Sigmoid colon (tissue), 7 donors: ENCODE results near the gene MEIOC. TPM values are rescaled to one million over a fixed set of nuclear protein-coding genes. Genes with fewer than 3 reads are reported as not detected.

ENCODE experiments used
- DNase-seq: peaks from one replicate; pipeline ENCODE4 v3.0.0-alpha.2; 2019
- H3K27ac ChIP-seq, 4 donors: fragments of 200-600 bp; sonication (generic); one replicate each; pipeline ENCODE4 v1.5.1; 2016 to 2019; ENCODE audit warnings: mild to moderate bottlenecking in 1 of 4
- H3K27me3 ChIP-seq, 3 donors: fragments of 200-600 bp; sonication (generic); one replicate each; pipeline ENCODE4 v1.5.1; 2019; ENCODE audit warnings: mild to moderate bottlenecking in 1 of 3
- H3K36me3 ChIP-seq, 4 donors: fragments of 200-600 bp; sonication (generic); one replicate each; pipeline ENCODE4 v1.5.1; 2016 to 2019
- H3K4me1 ChIP-seq, 4 donors: fragments of 200-600 bp; sonication (generic); one replicate each; pipeline ENCODE4 v1.5.1; 2017 to 2019
- H3K4me3 ChIP-seq, 4 donors: fragments of 200-600 bp; sonication (generic); one replicate each; pipeline ENCODE4 v1.5.1; 2017 to 2019; ENCODE audit warnings: mild to moderate bottlenecking in 2 of 4, moderate library complexity in 1 of 4
- H3K9me3 ChIP-seq, 4 donors: fragments of 200-600 bp in 3 of 4; sonication (generic) in 3 of 4; one replicate each; pipeline versions ENCODE4 v1.5.1 to v1.6.1; 2013 to 2019
- CTCF ChIP-seq, 4 experiments: fragments of 450-650 bp in 3 of 4; fragments of 200-600 bp in 1 of 4; IDR thresholded peaks; one replicate each; pipeline ENCODE4 v1.5.1; 2016 to 2019; ENCODE audit warnings: antibody characterized with exemption in 4 of 4, mild to moderate bottlenecking in 3 of 4, moderate library complexity in 2 of 4
- EP300 ChIP-seq, 4 donors: sonication (generic); formaldehyde crosslinking; IDR thresholded peaks; one replicate each; pipeline ENCODE4 v1.6.1; 2017; ENCODE audit warnings: antibody characterized with exemption in 4 of 4
- POLR2A ChIP-seq, 2 donors: fragments of 450-650 bp; IDR thresholded peaks; one replicate each; pipeline ENCODE4 v1.6.1; 2016; ENCODE audit warnings: antibody characterized with exemption in 2 of 2, mild to moderate bottlenecking in 2 of 2, moderate library complexity in 2 of 2
- POLR2AphosphoS5 ChIP-seq, 4 donors: sonication (generic); formaldehyde crosslinking; IDR thresholded peaks; one replicate each; pipeline ENCODE4 v1.6.1; 2017; ENCODE audit warnings: antibody characterized with exemption in 4 of 4
- WGBS, 2 donors: extraction: QIAGEN DNeasy Blood & Tissue Kit; methylation state at CpG; one replicate each; pipeline ENCODE4 v1.1.7; 2013; 5-methylcytosine and 5-hydroxymethylcytosine counted together
- intact Hi-C: fragments of 100-400 bp; cut with DNase I; formaldehyde crosslinking; loops from one replicate; pipeline ENCODE4 v1.15.1; 2023
- polyA plus RNA-seq, 3 donors: library from polyadenylated mRNA; stranded (reverse); fragments of 200-250 nt; gene quantifications; one replicate each; pipeline ENCODE4 v1.2.3, GENCODE V29; 2013
- total RNA-seq, 4 donors: library from RNA; depleted of rRNA; stranded (reverse); fragments of >200 nt; gene quantifications; one replicate each; pipeline ENCODE4 v1.1.0, GENCODE V29; 2016
- donor health status: healthy with polysubstance abuse.
- donor health status: Bipolar disorder and iron deficiency.
- donor health status: healthy.

MEIOC gene
- total RNA-seq = under 1 TPM in 1 of 4 donors, not detected in 3; 0.36 TPM
- polyA plus RNA-seq = under 1 TPM in 1 of 3 donors, not detected in 2; 0.12 TPM

- Histone ChIP-seq H3K4me3 (peak within 1 kb of the TSS in 2 of 4 donors; percentile 26 to 31), H3K4me1 (peaks cover 0 to 14% (median 5%) of the 10 kb centered on the region in 4 donors), H3K9me3 (no peaks in the 10 kb centered on the region), H3K27me3 (peaks cover 30 to 56% (median 35%) of the 10 kb centered on the region in 3 donors), H3K27ac (no peak within 1 kb of the TSS), H3K36me3 (no peaks in the 10 kb centered on the region)
- DNase-seq = no peak
- TF ChIP-seq CTCF (IDR thresholded peaks at IDR 0.05) = no peak
- TF ChIP-seq POLR2A (IDR thresholded peaks at IDR 0.05) = no peak
- TF ChIP-seq EP300 (IDR thresholded peaks at IDR 0.05) = no peak
- TF ChIP-seq POLR2AphosphoS5 (IDR thresholded peaks at IDR 0.05) = no peak
- 8 to 20% methylated on average over 57 of the region's 57 CpGs for WGBS, 2 donors
- intact Hi-C loops = no loop called here
Observed at GRCh38 chr17:44655983-44656710, at the start of gene MEIOC. TSS of gene MEIOC (plus strand) at chr17:44656468. CDS start at chr17:44656614, 146 bp downstream.

GRCh38 chr17:44606658-44607057 lies 49.6 kb upstream of the MEIOC start:
- H3K27ac ChIP-seq = no peak overlapping the region
- no peak for TF ChIP-seq CTCF (IDR thresholded peaks at IDR 0.05)
- TF ChIP-seq POLR2A (IDR thresholded peaks at IDR 0.05) = no peak
- no peak for TF ChIP-seq EP300 (IDR thresholded peaks at IDR 0.05)
- TF ChIP-seq POLR2AphosphoS5 (IDR thresholded peaks at IDR 0.05) = no peak

GRCh38 chr17:44607836-44608690 lies 48.2 kb upstream of the MEIOC start:
- H3K4me1 ChIP-seq = peaks cover 0 to 12% (median 5%) of the 10 kb centered on the region in 4 donors
- H3K4me3 ChIP-seq = no peak overlapping the region
- no peaks in the 10 kb centered on the region for H3K36me3 ChIP-seq
- H3K9me3 ChIP-seq = no peaks in the 10 kb centered on the region
- H3K27ac ChIP-seq = no peak overlapping the region
- no peak for DNase-seq
- H3K27me3 ChIP-seq = no peaks in the 10 kb centered on the region
- intact Hi-C loops = no loop called here
- WGBS, 2 donors = 42 to 64% methylated on average over 10 of the region's 10 CpGs
- TF ChIP-seq POLR2AphosphoS5 (IDR thresholded peaks at IDR 0.05) (no peak), POLR2A (IDR thresholded peaks at IDR 0.05) (no peak), EP300 (IDR thresholded peaks at IDR 0.05) (no peak), CTCF (IDR thresholded peaks at IDR 0.05) (no peak)

More at GRCh38 chr17:44606658-44607057, 49.6 kb upstream of the MEIOC start:
- Histone ChIP-seq H3K27me3 (no peaks in the 10 kb centered on the region), H3K9me3 (no peaks in the 10 kb centered on the region), H3K4me1 (peaks cover 0 to 12% (median 5%) of the 10 kb centered on the region in 4 donors), H3K36me3 (no peaks in the 10 kb centered on the region), H3K4me3 (no peak overlapping the region)
- DNase-seq = no peak
- 91 to 98% methylated on average over 11 of the region's 11 CpGs for WGBS, 2 donors
- intact Hi-C loops = no loop called here

GRCh38 chr17:44608727-44609435 lies 47.4 kb upstream of the MEIOC start:
- 88 to 90% methylated on average over 6 of the region's 6 CpGs for WGBS, 2 donors
- H3K36me3 ChIP-seq = no peaks in the 10 kb centered on the region
- DNase-seq = no peak
- peaks cover 0 to 12% (median 5%) of the 10 kb centered on the region in 4 donors for H3K4me1 ChIP-seq
- no peaks in the 10 kb centered on the region for H3K9me3 ChIP-seq
- H3K27me3 ChIP-seq = no peaks in the 10 kb centered on the region
- intact Hi-C loops = no loop called here
- no peak overlapping the region for H3K4me3 ChIP-seq
- no peak for TF ChIP-seq EP300 (IDR thresholded peaks at IDR 0.05)
- no peak for TF ChIP-seq CTCF (IDR thresholded peaks at IDR 0.05)
- H3K27ac ChIP-seq = no peak overlapping the region
